ENCODE results near the gene MYEOV.

DNA sequence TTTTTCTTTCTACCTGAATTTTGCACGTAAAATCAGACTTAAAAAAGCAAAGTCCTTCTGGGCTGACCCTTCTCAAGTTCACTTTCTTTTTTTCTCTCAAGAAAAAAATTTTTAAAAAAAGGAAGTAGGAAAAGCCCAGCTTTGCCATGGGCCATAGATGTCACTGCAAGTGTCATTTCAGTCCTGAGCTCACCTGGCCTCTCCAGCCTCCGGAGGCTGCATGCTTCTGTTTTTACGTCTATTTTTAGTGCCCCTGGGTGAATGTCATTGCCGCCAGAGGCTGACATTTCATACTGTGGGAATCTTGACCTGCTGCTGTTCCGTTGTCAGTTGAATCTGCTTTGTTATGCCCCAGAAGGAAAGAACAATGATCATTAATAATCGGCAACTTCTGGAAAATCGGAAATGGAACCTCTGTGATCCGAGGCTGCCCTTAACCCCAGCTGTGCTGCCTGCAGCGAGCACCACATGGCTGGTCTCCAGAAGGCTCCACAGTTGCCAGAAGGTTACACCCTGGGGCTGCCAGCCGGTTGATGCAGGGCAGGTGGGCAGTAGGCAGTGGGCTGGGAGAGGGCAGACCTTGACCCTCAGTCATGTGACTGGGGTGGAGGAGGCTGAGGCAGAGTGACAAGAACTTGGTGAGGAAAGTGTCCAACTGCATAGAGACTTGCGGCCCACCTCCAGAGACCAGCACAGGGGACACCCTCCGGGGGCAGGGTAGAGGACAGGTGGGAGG is 16.7 kb upstream of the MYEOV start:
- TF ChIP-seq, protein P1, sequence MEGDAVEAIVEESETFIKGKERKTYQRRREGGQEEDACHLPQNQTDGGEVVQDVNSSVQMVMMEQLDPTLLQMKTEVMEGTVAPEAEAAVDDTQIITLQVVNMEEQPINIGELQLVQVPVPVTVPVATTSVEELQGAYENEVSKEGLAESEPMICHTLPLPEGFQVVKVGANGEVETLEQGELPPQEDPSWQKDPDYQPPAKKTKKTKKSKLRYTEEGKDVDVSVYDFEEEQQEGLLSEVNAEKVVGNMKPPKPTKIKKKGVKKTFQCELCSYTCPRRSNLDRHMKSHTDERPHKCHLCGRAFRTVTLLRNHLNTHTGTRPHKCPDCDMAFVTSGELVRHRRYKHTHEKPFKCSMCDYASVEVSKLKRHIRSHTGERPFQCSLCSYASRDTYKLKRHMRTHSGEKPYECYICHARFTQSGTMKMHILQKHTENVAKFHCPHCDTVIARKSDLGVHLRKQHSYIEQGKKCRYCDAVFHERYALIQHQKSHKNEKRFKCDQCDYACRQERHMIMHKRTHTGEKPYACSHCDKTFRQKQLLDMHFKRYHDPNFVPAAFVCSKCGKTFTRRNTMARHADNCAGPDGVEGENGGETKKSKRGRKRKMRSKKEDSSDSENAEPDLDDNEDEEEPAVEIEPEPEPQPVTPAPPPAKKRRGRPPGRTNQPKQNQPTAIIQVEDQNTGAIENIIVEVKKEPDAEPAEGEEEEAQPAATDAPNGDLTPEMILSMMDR (optimal IDR thresholded peaks at IDR 0.05 in 1 of 3, IDR thresholded peaks at IDR 0.05 in 1 of 3, conservative IDR thresholded peaks at IDR 0.05 in 1 of 3; ENCODE audit: extremely low read depth in 1 of 3, insufficient read depth in 2 of 3, low read length in 3 of 3): no peak
- TF ChIP-seq EZH2 (IDR thresholded peaks at IDR 0.05; ENCODE audit: low read length): no peak

All from keratinocyte (primary cell).